ENCODE measurements around the gene PPP1R3E. TPM values are rescaled to one million over a fixed set of nuclear protein-coding genes. Genes with fewer than 3 reads are reported as not detected.

PPP1R3E gene
- total RNA-seq, 1 donor from 2014 or later: 2.5 TPM

- no peaks in the 10 kb centered on the region for H3K36me3 ChIP-seq (ENCODE audit: control insufficient read depth, insufficient read depth, low read length)
- no peak for DNase-seq (ENCODE audit: low read depth)
- H3K4me3 ChIP-seq (ENCODE audit: low read depth, low read length): no peak overlapping the region
- TF ChIP-seq, protein P1, sequence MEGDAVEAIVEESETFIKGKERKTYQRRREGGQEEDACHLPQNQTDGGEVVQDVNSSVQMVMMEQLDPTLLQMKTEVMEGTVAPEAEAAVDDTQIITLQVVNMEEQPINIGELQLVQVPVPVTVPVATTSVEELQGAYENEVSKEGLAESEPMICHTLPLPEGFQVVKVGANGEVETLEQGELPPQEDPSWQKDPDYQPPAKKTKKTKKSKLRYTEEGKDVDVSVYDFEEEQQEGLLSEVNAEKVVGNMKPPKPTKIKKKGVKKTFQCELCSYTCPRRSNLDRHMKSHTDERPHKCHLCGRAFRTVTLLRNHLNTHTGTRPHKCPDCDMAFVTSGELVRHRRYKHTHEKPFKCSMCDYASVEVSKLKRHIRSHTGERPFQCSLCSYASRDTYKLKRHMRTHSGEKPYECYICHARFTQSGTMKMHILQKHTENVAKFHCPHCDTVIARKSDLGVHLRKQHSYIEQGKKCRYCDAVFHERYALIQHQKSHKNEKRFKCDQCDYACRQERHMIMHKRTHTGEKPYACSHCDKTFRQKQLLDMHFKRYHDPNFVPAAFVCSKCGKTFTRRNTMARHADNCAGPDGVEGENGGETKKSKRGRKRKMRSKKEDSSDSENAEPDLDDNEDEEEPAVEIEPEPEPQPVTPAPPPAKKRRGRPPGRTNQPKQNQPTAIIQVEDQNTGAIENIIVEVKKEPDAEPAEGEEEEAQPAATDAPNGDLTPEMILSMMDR (IDR thresholded peaks at IDR 0.05; ENCODE audit: insufficient read depth, low read length, poor library complexity, severe bottlenecking): no peak
- H3K27me3 ChIP-seq (ENCODE audit: control insufficient read depth, insufficient read depth, low read length): peaks cover 5% of the 10 kb centered on the region
These were observed 44.2 kb upstream of the PPP1R3E start for GRCh38 chr14:23346693-23347405.

DNA sequence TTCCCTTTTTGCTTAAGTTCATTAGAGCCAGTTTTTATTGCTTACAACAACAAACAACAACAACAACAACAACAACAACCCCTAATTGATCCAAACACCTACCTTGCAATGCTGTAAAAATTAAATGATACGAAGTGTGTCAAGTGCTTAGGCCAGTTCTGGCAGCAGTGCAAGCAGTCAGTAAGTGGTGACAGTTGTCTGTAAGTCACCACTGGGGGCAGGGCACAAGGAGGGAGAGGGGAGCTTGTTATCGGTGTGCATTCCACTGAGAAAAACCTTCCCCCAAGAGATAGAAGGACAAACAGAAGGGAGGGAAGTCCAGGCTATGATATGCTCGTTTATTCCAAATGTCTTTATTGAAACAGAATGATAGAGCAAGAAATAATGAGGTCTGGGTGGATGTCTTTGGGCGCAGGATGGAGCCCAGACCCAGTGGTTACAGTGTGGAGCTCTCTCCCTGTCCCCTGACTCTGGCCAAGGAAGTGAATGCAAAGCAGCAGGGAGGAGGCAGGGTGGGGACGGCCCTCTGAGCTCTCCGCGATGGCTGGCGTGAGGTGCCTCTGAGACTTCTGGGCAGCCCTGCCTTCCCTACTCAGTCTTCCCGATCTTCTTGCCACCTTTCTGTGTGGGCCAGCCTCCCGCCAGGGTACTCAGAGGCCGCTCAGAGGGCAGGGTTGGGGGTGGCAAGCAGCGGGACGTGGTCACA is 43.5 kb upstream of the PPP1R3E start:
- TF ChIP-seq, protein P1 (IDR thresholded peaks at IDR 0.05; ENCODE audit: insufficient read depth, low read length, poor library complexity, severe bottlenecking): no peak
- Histone ChIP-seq H3K36me3 (ENCODE audit: control insufficient read depth, insufficient read depth, low read length) (no peaks in the 10 kb centered on the region), H3K4me3 (ENCODE audit: low read depth, low read length) (no peak overlapping the region), H3K27me3 (ENCODE audit: control insufficient read depth, insufficient read depth, low read length) (no peaks in the 10 kb centered on the region)
- no peak for DNase-seq (ENCODE audit: low read depth)

DNA sequence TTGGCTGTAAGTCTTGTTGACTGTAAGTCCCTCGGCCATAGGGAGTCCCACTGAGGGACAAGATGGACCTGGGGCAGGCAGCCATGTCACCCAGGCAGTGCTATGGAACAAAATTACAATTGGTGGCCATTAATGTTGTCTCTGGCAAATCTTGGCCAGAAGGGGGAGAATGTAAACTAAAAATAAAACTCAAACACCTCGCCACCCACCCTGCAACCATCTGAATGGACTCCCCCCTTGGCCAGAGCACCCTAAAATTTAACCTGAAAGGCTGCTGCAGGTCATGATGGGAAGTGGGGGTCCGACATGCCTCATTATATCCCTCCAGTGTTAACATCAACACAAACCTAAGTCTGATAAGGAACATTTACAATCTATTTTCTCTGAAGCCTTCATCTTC is 41.8 kb upstream of the PPP1R3E start:
- Histone ChIP-seq H3K36me3 (ENCODE audit: control insufficient read depth, insufficient read depth, low read length) (no peaks in the 10 kb centered on the region), H3K27me3 (ENCODE audit: control insufficient read depth, insufficient read depth, low read length) (no peaks in the 10 kb centered on the region), H3K4me3 (ENCODE audit: low read depth, low read length) (no peak overlapping the region)
- DNase-seq (ENCODE audit: low read depth): no peak
- TF ChIP-seq, protein P1 (IDR thresholded peaks at IDR 0.05; ENCODE audit: insufficient read depth, low read length, poor library complexity, severe bottlenecking): no peak

DNA sequence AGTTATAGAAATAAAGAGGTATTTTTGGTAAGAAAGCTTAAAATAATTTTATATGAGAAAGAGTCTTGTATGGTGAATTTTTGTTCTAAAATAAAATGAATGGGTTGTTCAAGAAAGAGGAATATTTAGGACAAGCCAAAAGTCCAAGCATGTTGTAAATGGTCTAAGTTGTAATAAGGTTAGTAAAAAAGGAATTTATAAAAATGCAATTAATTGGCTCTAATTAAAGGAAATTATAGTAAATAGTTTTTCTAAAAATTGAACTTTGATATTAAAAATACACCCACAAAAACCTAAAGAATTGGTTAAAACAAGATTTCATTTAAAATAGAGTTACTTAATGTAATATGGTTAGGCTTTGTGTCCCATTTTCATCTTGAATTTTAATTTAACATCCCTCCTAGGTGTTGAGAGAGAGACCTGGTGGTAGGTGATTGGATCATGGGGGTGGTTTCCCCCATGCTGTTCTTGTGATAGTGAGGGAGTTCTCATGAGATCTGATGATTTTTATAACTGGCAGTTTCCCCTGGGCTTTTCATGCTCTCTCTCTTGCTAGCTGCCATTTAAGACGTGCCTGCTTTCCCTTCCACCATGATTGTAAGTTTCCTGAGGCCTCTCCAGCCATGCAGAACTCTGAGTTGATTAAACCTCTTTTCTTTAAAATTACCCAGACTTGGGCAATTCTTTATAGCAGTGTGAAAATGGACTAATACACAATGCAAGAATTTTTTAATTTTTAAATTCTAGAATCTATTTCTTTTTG is 37.0 kb upstream of the PPP1R3E start:
- H3K36me3 ChIP-seq (ENCODE audit: control insufficient read depth, insufficient read depth, low read length): no peaks in the 10 kb centered on the region
- DNase-seq (ENCODE audit: low read depth): no peak
- TF ChIP-seq, protein P1 (IDR thresholded peaks at IDR 0.05; ENCODE audit: insufficient read depth, low read length, poor library complexity, severe bottlenecking): no peak
- H3K4me3 ChIP-seq (ENCODE audit: low read depth, low read length): no peak overlapping the region
- no peaks in the 10 kb centered on the region for H3K27me3 ChIP-seq (ENCODE audit: control insufficient read depth, insufficient read depth, low read length)

- TF ChIP-seq, protein P1 (IDR thresholded peaks at IDR 0.05; ENCODE audit: insufficient read depth, low read length, poor library complexity, severe bottlenecking): no peak
- H3K4me3 ChIP-seq (ENCODE audit: low read depth, low read length): no peak overlapping the region
- H3K36me3 ChIP-seq (ENCODE audit: control insufficient read depth, insufficient read depth, low read length): no peaks in the 10 kb centered on the region
- H3K27me3 ChIP-seq (ENCODE audit: control insufficient read depth, insufficient read depth, low read length): no peaks in the 10 kb centered on the region
- DNase-seq (ENCODE audit: low read depth): no peak
These were observed 33.0 kb upstream of the PPP1R3E start for GRCh38 chr14:23335623-23336022.
